HUES6 (cell line): ENCODE measurements around the gene MVB12B.

Experiments
- H3K27ac ChIP-seq: 2 replicates; pipeline ENCODE4 v1.7.0; 2013; ENCODE audit warnings: low read depth, mild to moderate bottlenecking, low read length, inconsistent platforms
- H3K27me3 ChIP-seq: 2 replicates; pipeline ENCODE4 v1.6.1; 2013; ENCODE audit warnings: low read length; ENCODE audit not compliant: control insufficient read depth, insufficient read depth
- H3K36me3 ChIP-seq: 2 replicates; pipeline ENCODE4 v1.6.1; 2013; ENCODE audit warnings: low read length; ENCODE audit not compliant: control insufficient read depth, insufficient read depth
- H3K4me1 ChIP-seq: 2 replicates; pipeline ENCODE4 v1.6.1; 2013; ENCODE audit warnings: low read length; ENCODE audit not compliant: control insufficient read depth, insufficient read depth
- H3K4me3 ChIP-seq: 2 replicates; pipeline ENCODE4 v1.5.1; 2013; ENCODE audit warnings: low read depth, low read length
- H3K9ac ChIP-seq: one replicate; pipeline ENCODE4 v1.6.1; 2013; ENCODE audit warnings: mild to moderate bottlenecking, low read length
- H3K9me3 ChIP-seq: 2 replicates; pipeline ENCODE4 v1.6.1; 2013; ENCODE audit warnings: low read depth, low read length; ENCODE audit not compliant: control insufficient read depth, insufficient read depth

MVB12B gene

DNA sequence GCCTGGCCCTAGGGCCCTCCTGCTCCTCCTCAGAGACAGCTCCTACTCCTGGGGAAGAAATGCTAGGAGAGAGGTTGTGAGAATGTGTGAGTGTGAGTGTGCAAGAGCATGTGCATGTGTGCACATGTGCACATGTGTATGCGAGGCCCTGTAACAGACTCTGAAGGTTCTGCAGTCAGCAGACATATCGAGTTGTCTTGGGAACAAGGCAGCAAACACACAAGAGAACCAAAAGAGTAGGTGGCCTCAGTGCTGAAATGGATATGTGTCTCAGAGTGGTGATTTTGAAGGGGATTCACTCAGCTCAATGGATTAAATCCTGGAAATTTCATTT, 50.5 kb downstream of the MVB12B start:
- peaks cover 45% of the 10 kb centered on the region for H3K4me1 ChIP-seq
- H3K36me3 ChIP-seq = no peaks in the 10 kb centered on the region
- H3K9me3 ChIP-seq = no peaks in the 10 kb centered on the region
- H3K27me3 ChIP-seq = no peaks in the 10 kb centered on the region
- no peak overlapping the region for H3K9ac ChIP-seq
- H3K4me3 ChIP-seq = no peak overlapping the region
- no peak overlapping the region for H3K27ac ChIP-seq

- Histone ChIP-seq H3K36me3 (no peaks in the 10 kb centered on the region), H3K4me3 (no peak overlapping the region), H3K27ac (no peak overlapping the region), H3K4me1 (peaks cover 45% of the 10 kb centered on the region), H3K9me3 (no peaks in the 10 kb centered on the region), H3K9ac (no peak overlapping the region), H3K27me3 (no peaks in the 10 kb centered on the region)
Observed at GRCh38 chr9:126377536-126377935, 50.9 kb downstream of the MVB12B start.

DNA sequence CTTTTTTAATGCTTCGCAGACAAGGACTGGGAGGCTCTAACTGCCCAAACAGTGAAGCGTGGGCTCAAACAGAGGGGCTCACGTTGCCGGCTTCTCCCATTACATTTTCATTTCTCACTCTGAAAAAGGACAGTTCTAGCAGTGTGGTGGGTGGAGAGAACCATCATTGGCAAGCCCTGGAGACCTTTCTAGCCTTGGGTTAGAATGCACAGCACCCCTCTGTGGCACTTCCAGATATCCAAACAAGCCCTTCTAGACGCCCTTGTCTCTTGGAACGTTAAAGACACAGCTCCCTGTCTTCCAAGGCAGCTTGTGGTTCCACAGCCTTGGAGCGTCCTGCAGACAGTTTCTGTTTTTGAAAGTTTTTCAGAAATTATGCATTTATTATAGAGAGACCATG, 52.1 kb downstream of the MVB12B start:
- Histone ChIP-seq H3K27ac (no peak overlapping the region), H3K4me3 (no peak overlapping the region), H3K27me3 (no peaks in the 10 kb centered on the region), H3K4me1 (peaks cover 36% of the 10 kb centered on the region), H3K9me3 (no peaks in the 10 kb centered on the region), H3K36me3 (no peaks in the 10 kb centered on the region), H3K9ac (no peak overlapping the region)

DNA sequence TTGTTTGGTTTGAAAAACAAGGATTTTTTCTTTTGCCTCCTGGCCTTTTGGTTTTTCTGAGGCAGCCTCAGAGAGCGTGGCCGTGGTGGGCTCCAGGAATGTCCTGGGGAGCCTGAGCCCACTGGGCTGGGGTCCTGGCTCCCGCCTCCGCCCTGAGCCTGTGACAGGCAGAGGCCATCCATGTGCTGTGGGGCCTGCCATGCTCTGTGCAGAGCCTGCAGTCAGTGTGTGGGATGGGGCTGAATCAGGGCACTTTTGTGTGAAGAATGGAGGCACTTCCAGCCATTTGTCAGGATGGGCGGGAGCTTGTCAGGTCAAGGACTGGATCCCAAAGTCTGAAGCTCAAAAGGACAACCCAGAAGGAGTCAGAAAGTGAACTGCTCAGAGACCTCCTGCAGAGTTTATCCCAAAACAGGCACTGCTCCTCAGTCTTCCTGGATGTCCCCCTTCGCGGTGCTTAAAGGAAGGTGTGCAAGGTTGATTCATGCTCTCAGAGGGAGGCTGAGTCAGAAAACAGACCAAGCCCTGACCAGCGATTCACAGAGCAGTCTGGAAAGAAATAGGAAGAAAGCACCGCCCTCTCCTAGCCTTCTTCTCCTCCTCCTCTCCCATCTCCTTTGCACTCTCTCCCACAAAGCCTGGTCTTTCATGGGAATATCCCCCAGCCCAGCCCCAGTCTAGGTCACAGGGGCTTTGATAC, 53.2 kb downstream of the MVB12B start:
- Histone ChIP-seq H3K9ac (no peak overlapping the region), H3K4me1 (peaks cover 33% of the 10 kb centered on the region), H3K36me3 (no peaks in the 10 kb centered on the region), H3K27ac (no peak overlapping the region), H3K9me3 (no peaks in the 10 kb centered on the region), H3K4me3 (no peak overlapping the region), H3K27me3 (no peaks in the 10 kb centered on the region)

GRCh38 chr9:126380447-126380846, 53.8 kb downstream of the MVB12B start:
- Histone ChIP-seq H3K4me3 (no peak overlapping the region), H3K9ac (no peak overlapping the region), H3K36me3 (no peaks in the 10 kb centered on the region), H3K27me3 (no peaks in the 10 kb centered on the region), H3K27ac (no peak overlapping the region), H3K4me1 (peaks cover 30% of the 10 kb centered on the region), H3K9me3 (no peaks in the 10 kb centered on the region)

DNA sequence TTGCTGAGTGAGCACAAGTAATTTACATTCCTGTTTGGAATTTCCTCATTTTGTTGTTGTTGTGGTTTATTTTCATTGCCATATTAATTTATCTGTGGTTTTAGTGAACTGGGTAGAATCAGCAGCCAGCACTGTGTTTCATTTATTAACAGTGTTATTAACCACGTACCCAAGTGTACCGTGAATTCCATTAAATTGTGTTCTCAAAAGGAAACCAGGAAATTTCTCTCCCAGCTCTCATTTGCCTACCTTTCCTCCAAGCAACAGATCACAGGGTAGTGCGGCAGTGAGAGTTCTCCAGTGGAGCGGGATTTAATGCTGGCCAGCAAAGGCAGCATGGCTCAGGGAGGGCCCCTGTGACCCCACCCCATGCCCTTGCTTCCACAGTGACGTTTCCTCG, 54.6 kb downstream of the MVB12B start:
- H3K4me3 ChIP-seq = no peak overlapping the region
- no peak overlapping the region for H3K9ac ChIP-seq
- H3K27ac ChIP-seq = no peak overlapping the region
- H3K27me3 ChIP-seq = no peaks in the 10 kb centered on the region
- H3K9me3 ChIP-seq = no peaks in the 10 kb centered on the region
- peaks cover 23% of the 10 kb centered on the region for H3K4me1 ChIP-seq
- no peaks in the 10 kb centered on the region for H3K36me3 ChIP-seq

DNA sequence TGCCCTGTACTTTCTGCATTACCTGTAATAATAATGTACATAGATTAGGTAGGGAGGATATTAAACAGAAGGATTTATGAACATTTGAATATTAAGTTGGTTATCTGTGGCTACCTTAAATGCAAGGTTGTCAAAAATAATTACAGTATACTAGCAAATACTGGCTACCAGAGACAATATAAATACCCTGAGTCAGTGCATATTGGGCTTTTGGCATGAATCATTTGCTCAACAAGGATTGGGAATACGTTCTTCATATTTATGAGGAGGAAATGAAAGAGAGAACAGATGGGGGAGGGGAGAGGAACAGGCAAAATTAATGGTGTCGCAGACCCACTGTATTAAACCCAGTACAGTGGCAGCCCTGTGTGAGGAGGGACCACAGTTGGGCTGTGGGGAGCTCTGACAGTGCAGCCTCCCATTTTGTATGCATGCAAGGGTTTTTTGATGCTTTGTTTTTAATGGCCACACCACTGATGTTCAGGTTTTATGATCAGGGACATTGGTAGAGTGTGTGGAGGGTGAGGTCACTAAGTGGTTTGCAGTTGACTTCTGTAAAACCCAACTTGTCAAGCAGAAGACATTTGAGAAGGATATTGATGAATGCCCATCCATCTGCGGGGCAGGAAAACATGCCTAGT, 56.9 kb downstream of the MVB12B start:
- H3K27ac ChIP-seq = no peak overlapping the region
- no peak overlapping the region for H3K4me3 ChIP-seq
- H3K4me1 ChIP-seq = peaks cover 9% of the 10 kb centered on the region; the same call in 1 of the 2 replicates
- no peaks in the 10 kb centered on the region for H3K9me3 ChIP-seq
- H3K36me3 ChIP-seq = 0 out of 2 replicates have a peak, but pooled peaks cover 3% of the 10 kb centered on the region
- H3K27me3 ChIP-seq = no peaks in the 10 kb centered on the region
- no peak overlapping the region for H3K9ac ChIP-seq

DNA sequence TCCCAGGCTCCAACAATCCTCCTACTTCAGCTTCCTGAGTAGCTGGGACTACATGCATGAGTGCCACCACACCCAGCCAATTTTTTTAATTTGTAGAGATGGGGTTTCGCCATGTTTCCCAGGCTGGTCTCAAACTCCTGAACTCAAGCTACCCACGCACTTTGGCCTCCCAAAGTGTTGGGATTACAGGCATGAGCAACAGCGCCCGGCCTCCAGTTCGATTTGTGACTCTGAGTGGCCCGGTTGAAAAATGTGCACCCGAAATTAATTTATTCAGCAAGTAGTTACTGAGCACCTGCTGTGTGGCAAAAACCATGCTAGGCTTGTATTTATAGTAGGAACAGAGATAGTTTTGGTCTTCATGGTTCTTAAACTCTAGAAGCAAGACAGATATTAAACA, 58.3 kb downstream of the MVB12B start:
- Histone ChIP-seq H3K27ac (no peak overlapping the region), H3K9me3 (no peaks in the 10 kb centered on the region), H3K4me3 (no peak overlapping the region), H3K4me1 (peaks cover 3% of the 10 kb centered on the region; the same call in 1 of the 2 replicates), H3K27me3 (no peaks in the 10 kb centered on the region), H3K9ac (no peak overlapping the region), H3K36me3 (0 out of 2 replicates have a peak, but pooled peaks cover 3% of the 10 kb centered on the region)

GRCh38 chr9:126386088-126386487, 59.5 kb downstream of the MVB12B start:
- no peak overlapping the region for H3K4me3 ChIP-seq
- no peak overlapping the region for H3K27ac ChIP-seq
- H3K9me3 ChIP-seq = no peaks in the 10 kb centered on the region
- 0 out of 2 replicates have a peak, but pooled peaks cover 3% of the 10 kb centered on the region for H3K36me3 ChIP-seq
- no peaks in the 10 kb centered on the region for H3K4me1 ChIP-seq
- no peaks in the 10 kb centered on the region for H3K27me3 ChIP-seq
- H3K9ac ChIP-seq = no peak overlapping the region

- Histone ChIP-seq H3K9ac (no peak overlapping the region), H3K27ac (no peak overlapping the region), H3K4me1 (no peaks in the 10 kb centered on the region), H3K36me3 (0 out of 2 replicates have a peak, but pooled peaks cover 3% of the 10 kb centered on the region), H3K4me3 (no peak overlapping the region), H3K27me3 (no peaks in the 10 kb centered on the region), H3K9me3 (no peaks in the 10 kb centered on the region)
Observed at GRCh38 chr9:126386776-126387175, 60.1 kb downstream of the MVB12B start.

GRCh38 chr9:126388964-126389708, 62.5 kb downstream of the MVB12B start:
- Histone ChIP-seq H3K27me3 (no peaks in the 10 kb centered on the region), H3K4me3 (no peak overlapping the region), H3K9ac (no peak overlapping the region), H3K4me1 (0 out of 2 replicates have a peak, but pooled peaks cover 7% of the 10 kb centered on the region), H3K36me3 (0 out of 2 replicates have a peak, but pooled peaks cover 3% of the 10 kb centered on the region), H3K9me3 (no peaks in the 10 kb centered on the region), H3K27ac (no peak overlapping the region)
